Measurements from ENCODE around the gene ABCA7.

The ABCA7 gene

GRCh38 chr19:1039646-1040475 lies at the start of gene ABCA7:
ABCA7 (plus strand) TSS chr19:1040107; CDS start chr19:1041362, 1,255 bp downstream.
- DNase-seq (ENCODE audit: low read depth in 3 of 3, low spot score in 1 of 3), result peak; percentile 98 to 100 (median 100)

- DNase-seq (ENCODE audit: low read depth in 3 of 3, low spot score in 1 of 3), result no peak
Measured at GRCh38 chr19:990119-990571, 49.8 kb upstream of the ABCA7 start.

- DNase-seq (ENCODE audit: low read depth in 3 of 3, low spot score in 1 of 3), result no peak
Measured at GRCh38 chr19:990746-991145, 49.2 kb upstream of the ABCA7 start.

GRCh38 chr19:991174-991931 lies 48.6 kb upstream of the ABCA7 start:
- peak in 2 of 3 donors; percentile 20 to 52 for DNase-seq (ENCODE audit: low read depth in 3 of 3, low spot score in 1 of 3)

GRCh38 chr19:991932-992669 lies 47.8 kb upstream of the ABCA7 start:
- DNase-seq (ENCODE audit: low read depth in 3 of 3, low spot score in 1 of 3), result no peak

GRCh38 chr19:992670-993055 lies 47.2 kb upstream of the ABCA7 start:
- DNase-seq (ENCODE audit: low read depth in 3 of 3, low spot score in 1 of 3), result no peak

- DNase-seq (ENCODE audit: low read depth in 3 of 3, low spot score in 1 of 3), result no peak
Measured at GRCh38 chr19:993361-993830, 46.5 kb upstream of the ABCA7 start.

GRCh38 chr19:993831-994393 lies 46.0 kb upstream of the ABCA7 start:
- no peak for DNase-seq (ENCODE audit: low read depth in 3 of 3, low spot score in 1 of 3)

- DNase-seq (ENCODE audit: low read depth in 3 of 3, low spot score in 1 of 3), result no peak
Measured at GRCh38 chr19:994516-994915, 45.4 kb upstream of the ABCA7 start.

GRCh38 chr19:995051-995827 lies 44.7 kb upstream of the ABCA7 start:
- no peak for DNase-seq (ENCODE audit: low read depth in 3 of 3, low spot score in 1 of 3)

- peak; percentile 42 to 57 (median 55) for DNase-seq (ENCODE audit: low read depth in 3 of 3, low spot score in 1 of 3)
Measured at GRCh38 chr19:996051-996838, 43.7 kb upstream of the ABCA7 start.

GRCh38 chr19:998064-998463 lies 41.8 kb upstream of the ABCA7 start:
- no peak for DNase-seq (ENCODE audit: low read depth in 3 of 3, low spot score in 1 of 3)

- DNase-seq (ENCODE audit: low read depth in 3 of 3, low spot score in 1 of 3), result no peak
Measured at GRCh38 chr19:999379-999719, 40.6 kb upstream of the ABCA7 start.

GRCh38 chr19:1000095-1000494 lies 39.8 kb upstream of the ABCA7 start, which contains the start of gene GRIN3B:
GRIN3B (plus strand) TSS chr19:1000419; CDS start chr19:1000438, 19 bp downstream.
- DNase-seq (ENCODE audit: low read depth in 3 of 3, low spot score in 1 of 3), result peak in 2 of 3 donors; percentile 29 to 56

GRCh38 chr19:1000591-1001537 lies 39.0 kb upstream of the ABCA7 start:
- no peak for DNase-seq (ENCODE audit: low read depth in 3 of 3, low spot score in 1 of 3)

- peak; percentile 16 to 74 (median 54) for DNase-seq (ENCODE audit: low read depth in 3 of 3, low spot score in 1 of 3)
Measured at GRCh38 chr19:1001538-1002166, 38.3 kb upstream of the ABCA7 start.

GRCh38 chr19:1002600-1002999 lies 37.3 kb upstream of the ABCA7 start:
- no peak for DNase-seq (ENCODE audit: low read depth in 3 of 3, low spot score in 1 of 3)

- DNase-seq (ENCODE audit: low read depth in 3 of 3, low spot score in 1 of 3), result no peak
Measured at GRCh38 chr19:1003283-1003682, 36.6 kb upstream of the ABCA7 start.
